SK-N-SH (cell line): Measurements from ENCODE around the gene SPRED2.

ENCODE experiments used
- CTCF ChIP-seq: fragments of 200-600 bp; sonication (generic); IDR thresholded peaks from 2 replicates; pipeline ENCODE4 v1.6.1; 2017; ENCODE audit warnings: antibody characterized with exemption, mild to moderate bottlenecking, moderate library complexity
- EP300 ChIP-seq, 2 experiments: IDR thresholded peaks; 2 replicates each; pipeline versions ENCODE4 v1.4.0 to v1.6.1; 2012; ENCODE audit warnings: borderline replicate concordance in 1 of 2, low read depth in 1 of 2, low read length in 1 of 2
- EZH2phosphoT487 ChIP-seq: fragments of 200-600 bp; sonication (generic); IDR thresholded peaks from 2 replicates; pipeline ENCODE4 v1.6.1; 2017; ENCODE audit warnings: low read depth, mixed run types, mild to moderate bottlenecking, antibody characterized with exemption, moderate library complexity, borderline replicate concordance
- FOXM1 ChIP-seq: IDR thresholded peaks from 2 replicates; pipeline ENCODE4 v1.4.0; 2012; ENCODE audit warnings: low read depth, mild to moderate bottlenecking
- JUND ChIP-seq: IDR thresholded peaks from 2 replicates; pipeline ENCODE4 v1.4.0; 2012
- MEF2A ChIP-seq: IDR thresholded peaks from 2 replicates; pipeline ENCODE4 v1.4.0; 2012; ENCODE audit warnings: low read depth, borderline replicate concordance
- PBX3 ChIP-seq: IDR thresholded peaks from 2 replicates; pipeline ENCODE4; 2012
- POLR2AphosphoS5 ChIP-seq: IDR thresholded peaks from 2 replicates; pipeline ENCODE4 v1.6.1; 2012; ENCODE audit warnings: low read depth, low read length
- RFX5 ChIP-seq: IDR thresholded peaks from 2 replicates; pipeline ENCODE4 v1.6.1; 2012; ENCODE audit warnings: mild to moderate bottlenecking, improper control_type of control experiment, low read length
- SMC3 ChIP-seq: IDR thresholded peaks from 2 replicates; pipeline ENCODE4 v1.6.1; 2012; ENCODE audit warnings: low read depth, low read length, improper control_type of control experiment
- USF1 ChIP-seq: IDR thresholded peaks from 2 replicates; pipeline ENCODE4 v1.4.0; 2012; ENCODE audit warnings: low read depth, borderline replicate concordance
- YY1 ChIP-seq: IDR thresholded peaks from 2 replicates; pipeline ENCODE4 v1.4.0; 2012; ENCODE audit warnings: low read depth, mild to moderate bottlenecking

DNA sequence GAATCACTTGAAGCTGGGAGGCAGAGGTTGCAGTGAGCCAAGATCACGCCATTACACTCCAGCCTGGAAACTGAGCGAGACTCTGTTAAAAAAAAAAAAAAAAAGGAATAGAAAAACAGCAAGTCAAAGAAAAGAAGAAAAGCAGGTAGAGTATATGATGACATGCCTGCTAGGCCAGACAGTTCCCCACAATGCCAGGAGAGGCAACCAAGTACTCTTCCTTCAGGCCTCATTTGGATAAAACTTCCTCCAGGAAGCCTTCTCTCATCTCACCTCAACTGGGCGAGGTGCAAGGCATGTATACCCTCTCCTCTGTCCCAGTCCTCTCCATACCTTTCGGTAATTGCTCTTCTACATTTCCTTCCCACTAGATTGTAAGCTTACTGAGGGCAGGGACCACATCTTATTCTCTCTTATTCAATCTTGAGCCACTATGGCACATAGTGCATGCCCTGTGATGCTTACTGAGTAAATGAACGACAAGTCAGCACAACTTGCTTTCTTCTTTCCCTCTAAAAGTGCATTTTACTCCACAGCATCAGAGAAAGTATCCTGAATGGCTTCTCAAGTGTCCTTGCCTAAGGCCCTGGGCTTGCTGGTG, 10.1 kb upstream of the SPRED2 start:
- no peak for TF ChIP-seq CTCF
- no peak for TF ChIP-seq EP300 (IDR thresholded peaks at IDR 0.05; ENCODE audit: borderline replicate concordance in 1 of 2, low read depth in 1 of 2, low read length in 1 of 2)
- no peak for TF ChIP-seq RFX5
- no peak for TF ChIP-seq YY1
- TF ChIP-seq EZH2phosphoT487: no peak
- TF ChIP-seq JUND: no peak
- TF ChIP-seq MEF2A: no peak
- TF ChIP-seq POLR2AphosphoS5: no peak
- TF ChIP-seq PBX3: no peak
- TF ChIP-seq FOXM1: no peak
- no peak for TF ChIP-seq USF1
- TF ChIP-seq SMC3: no peak
